ENCODE measurements around the gene GRB7. TPM values are rescaled to one million over a fixed set of nuclear protein-coding genes. Genes with fewer than 3 reads are reported as not detected.

The GRB7 gene
- total and polyA plus RNA-seq, 8 donors: 12.4 to 34.2 (median 28.2) TPM

GRCh38 chr17:39751637-39752036, 13.9 kb downstream of the GRB7 start:
- intact Hi-C loops (cut with DNase I): no loop called here
- Histone ChIP-seq H3K9me3 (no peaks in the 10 kb centered on the region), H3K4me1 (peaks cover 0 to 15% of the 10 kb centered on the region in 2 donors), H3K27ac (no peak overlapping the region), H3K4me3 (no peak overlapping the region), H3K36me3 (no peaks in the 10 kb centered on the region), H3K27me3 (no peaks in the 10 kb centered on the region)
- DNase-seq (no peak), ATAC-seq (no peak)
- no peak for TF ChIP-seq CTCF (IDR thresholded peaks at IDR 0.05)

GRCh38 chr17:39752241-39752881, 14.6 kb downstream of the GRB7 start:
- intact Hi-C loops (cut with DNase I): no loop called here
- no peaks in the 10 kb centered on the region for H3K9me3 ChIP-seq
- H3K27ac ChIP-seq: no peak overlapping the region
- H3K4me1 ChIP-seq: peaks cover 0 to 16% of the 10 kb centered on the region in 2 donors
- H3K36me3 ChIP-seq: no peaks in the 10 kb centered on the region
- no peak overlapping the region for H3K4me3 ChIP-seq
- H3K27me3 ChIP-seq: no peaks in the 10 kb centered on the region
- no peak for TF ChIP-seq CTCF (IDR thresholded peaks at IDR 0.05)
- ATAC-seq (no peak), DNase-seq (no peak)

GRCh38 chr17:39753514-39754160, 15.9 kb downstream of the GRB7 start:
- no peaks in the 10 kb centered on the region for H3K27me3 ChIP-seq
- peak overlapping the region; percentile 94 to 99 for H3K27ac ChIP-seq
- no peaks in the 10 kb centered on the region for H3K36me3 ChIP-seq
- no peak for TF ChIP-seq CTCF (IDR thresholded peaks at IDR 0.05)
- no peaks in the 10 kb centered on the region for H3K9me3 ChIP-seq
- peaks cover 0 to 23% of the 10 kb centered on the region in 2 donors for H3K4me1 ChIP-seq
- ATAC-seq (peak; percentile 56), DNase-seq (peak in 3 of 4 donors; percentile 39 to 92 (median 59))
- intact Hi-C loops (cut with DNase I): no loop called here
- peak overlapping the region; percentile 59 to 67 for H3K4me3 ChIP-seq

- Histone ChIP-seq H3K4me3 (peak overlapping the region; percentile 59 to 67), H3K4me1 (peaks cover 0 to 23% of the 10 kb centered on the region in 2 donors), H3K27ac (peak overlapping the region; percentile 94 to 99), H3K36me3 (no peaks in the 10 kb centered on the region), H3K9me3 (no peaks in the 10 kb centered on the region), H3K27me3 (peaks cover 0 to under 1% of the 10 kb centered on the region in 2 donors)
- TF ChIP-seq CTCF (IDR thresholded peaks at IDR 0.05): peak; percentile 96 to 99
- peak; percentile 85 to 100 (median 96) for DNase-seq
- ATAC-seq: peak; percentile 93
- intact Hi-C loops (cut with DNase I): no loop called here
These were observed 16.6 kb downstream of the GRB7 start for GRCh38 chr17:39754161-39754957.
